RCC 7860 (cell line): ENCODE results near the gene LRBA.
"Not testable (repeated sequence)": the region's sequence is repeated elsewhere in the genome, so short reads cannot be mapped to it uniquely, and the experiment has no call there.

Experiments used
- DNase-seq: peaks from one replicate; pipeline ENCODE4 v3.0.0-alpha.2; 2015; ENCODE audit warnings: low spot score
- FAIRE-seq: peaks from 2 replicates; lab custom pipeline; 2012; peaks lifted over from hg19 to GRCh38; lab: Jason Lieb, UNC

LRBA gene

DNA sequence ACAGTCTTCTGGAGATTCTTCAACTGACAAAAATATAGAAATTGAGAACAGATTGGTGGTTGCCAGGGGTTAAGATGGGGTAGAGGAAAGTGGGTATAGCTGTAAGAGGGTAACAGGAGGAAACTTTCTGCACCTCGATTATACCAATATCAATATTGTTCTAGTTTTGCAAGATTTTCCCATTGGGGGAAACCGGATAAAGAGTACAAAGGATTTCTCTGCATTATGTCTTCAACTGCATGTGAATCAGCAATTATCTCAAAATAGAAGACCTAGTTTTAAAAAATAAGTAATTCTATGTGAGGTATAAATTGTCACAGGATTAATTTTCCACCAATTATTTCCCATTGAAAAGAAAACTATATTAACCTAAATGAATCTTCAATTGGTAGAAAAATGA, 65.7 kb downstream of the LRBA start:
- FAIRE-seq (no peak), DNase-seq (no peak)

GRCh38 chr4:150948710-150949109, 66.4 kb downstream of the LRBA start:
- DNase-seq = no peak
- no peak for FAIRE-seq

DNA sequence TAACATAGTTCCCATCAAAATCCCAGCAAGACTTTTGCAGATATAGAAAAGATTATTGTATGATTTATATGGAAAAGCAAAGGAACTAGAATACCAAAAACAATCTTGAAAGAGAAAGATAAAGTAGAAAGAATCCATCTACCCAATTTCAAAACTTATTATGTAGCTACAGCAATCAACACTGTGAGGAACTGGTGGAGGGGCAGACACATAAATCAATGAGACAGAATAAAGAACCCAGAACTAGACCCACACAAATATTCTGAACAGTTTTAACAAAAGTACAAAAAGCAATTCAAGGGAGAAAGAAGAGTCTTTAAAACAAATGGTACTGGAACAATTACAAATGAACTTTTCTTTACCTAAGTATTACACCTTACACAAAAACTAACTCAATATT, 67.0 kb downstream of the LRBA start:
- DNase-seq (no peak), FAIRE-seq (no peak)

GRCh38 chr4:150944660-150945059, 70.4 kb downstream of the LRBA start:
- DNase-seq (no peak), FAIRE-seq (no peak)

GRCh38 chr4:150943818-150944217, 71.3 kb downstream of the LRBA start:
- FAIRE-seq (no peak), DNase-seq (no peak)

GRCh38 chr4:150943126-150943525, 72.0 kb downstream of the LRBA start:
- FAIRE-seq = no peak
- DNase-seq = no peak

DNA sequence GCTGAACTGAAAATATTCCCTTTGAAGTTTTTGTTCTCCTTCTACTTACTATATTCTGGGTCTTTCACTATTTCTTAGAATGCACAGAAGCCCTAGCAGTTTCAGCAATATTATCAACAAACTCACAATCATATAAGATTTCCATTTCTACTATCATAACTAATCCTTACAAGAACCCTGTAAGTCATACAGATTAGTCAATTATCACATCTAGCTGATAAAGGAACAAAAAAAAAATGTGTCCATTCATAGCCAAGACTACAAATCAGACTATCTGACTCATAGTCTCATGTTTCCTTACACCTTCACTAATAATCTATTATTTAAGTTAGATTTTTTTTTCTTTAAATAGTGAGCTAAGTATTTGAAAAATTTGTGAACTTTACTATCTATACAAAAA, 72.5 kb downstream of the LRBA start:
- DNase-seq = no peak
- no peak for FAIRE-seq

GRCh38 chr4:150940123-150940522, 75.0 kb downstream of the LRBA start:
- DNase-seq (no peak), FAIRE-seq (no peak)

GRCh38 chr4:150939530-150939929, 75.6 kb downstream of the LRBA start:
- DNase-seq (no peak), FAIRE-seq (no peak)

- DNase-seq = no peak
Observed at GRCh38 chr4:150938873-150939499, 76.1 kb downstream of the LRBA start.

DNA sequence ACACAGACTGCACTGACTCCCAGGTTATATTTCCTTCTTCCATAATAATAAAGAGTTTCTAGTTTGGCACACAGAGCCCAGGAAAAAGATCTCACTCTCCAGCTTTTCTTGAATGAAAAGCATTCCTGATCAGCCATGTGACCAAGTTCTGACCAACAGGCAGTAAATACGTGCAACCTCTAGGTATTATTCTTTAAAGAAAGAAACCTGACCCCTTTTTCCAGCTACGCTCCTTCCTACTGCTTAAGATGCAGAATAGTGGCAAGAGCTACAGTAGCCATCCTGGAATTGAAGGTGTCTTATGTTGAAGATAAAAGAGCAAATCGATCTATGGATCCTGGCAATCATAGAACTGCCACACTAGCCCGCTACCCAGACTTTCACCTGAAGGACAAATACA, 76.7 kb downstream of the LRBA start:
- no peak for DNase-seq
- no peak for FAIRE-seq

More at GRCh38 chr4:150938873-150939499, 76.1 kb downstream of the LRBA start:
- FAIRE-seq = no peak

DNA sequence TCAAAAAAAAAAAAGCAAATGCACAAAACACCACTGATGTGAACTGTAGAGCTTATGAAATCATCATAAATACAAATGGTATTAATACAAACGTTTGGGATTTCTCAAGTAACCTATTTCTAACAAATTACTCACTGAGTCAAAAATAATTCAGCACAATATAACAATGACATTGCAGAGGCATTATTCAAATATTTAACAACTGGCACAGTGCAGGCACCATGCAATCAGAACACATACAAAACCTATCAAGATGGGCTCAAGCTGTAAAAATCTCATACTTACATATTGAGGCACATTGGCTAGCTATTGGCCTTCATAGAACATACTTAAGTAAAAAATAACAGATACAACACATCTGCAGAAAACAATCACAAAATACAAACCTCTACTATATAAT, 81.1 kb downstream of the LRBA start:
- DNase-seq = no peak
- no peak for FAIRE-seq

GRCh38 chr4:150931796-150932195, 83.3 kb downstream of the LRBA start:
- DNase-seq (no peak), FAIRE-seq (no peak)

GRCh38 chr4:150931005-150931404, 84.1 kb downstream of the LRBA start:
- FAIRE-seq = no peak
- DNase-seq = no peak

DNA sequence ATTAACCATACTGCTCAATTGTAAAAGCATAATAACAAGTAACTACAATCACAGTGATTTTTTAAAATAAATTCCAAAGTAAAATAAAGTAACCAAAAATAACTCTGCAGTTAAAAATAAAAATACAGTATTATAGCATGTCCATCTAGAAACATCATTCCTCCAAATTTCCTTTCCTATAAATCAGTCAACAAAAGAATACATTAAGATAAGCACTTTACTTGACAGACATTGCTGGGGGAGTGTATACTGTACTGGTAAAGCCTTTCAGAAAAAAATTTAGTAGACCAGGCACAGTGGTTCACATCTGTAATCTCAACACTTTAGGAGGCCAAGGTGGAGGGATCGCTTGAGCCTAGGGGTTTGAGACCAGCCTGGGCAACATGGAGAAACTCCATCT, 91.1 kb downstream of the LRBA start:
- no peak for FAIRE-seq
- no peak for DNase-seq

DNA sequence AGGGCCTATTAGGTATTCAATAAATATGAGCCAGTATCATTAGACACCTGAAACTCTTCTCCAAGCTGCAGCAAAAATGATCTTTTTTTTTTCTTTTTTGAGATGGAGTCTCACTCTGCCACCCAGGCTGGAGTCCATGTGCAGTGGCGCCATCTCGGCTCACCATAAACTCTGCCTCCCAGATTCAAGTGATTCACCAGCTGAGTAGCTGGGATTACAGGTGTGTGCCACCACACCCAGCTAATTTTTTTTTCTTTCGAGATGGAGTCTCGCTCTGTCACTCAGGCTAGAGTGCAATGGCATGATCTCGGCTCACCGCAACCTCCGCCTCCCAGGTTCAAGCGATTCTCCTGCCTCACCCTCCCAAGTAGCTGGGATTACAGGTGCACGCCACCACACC, 93.6 kb downstream of the LRBA start:
- DNase-seq, FAIRE-seq: not testable (repeated sequence)

GRCh38 chr4:150918562-150918961, 96.5 kb downstream of the LRBA start:
- not testable (repeated sequence) for FAIRE-seq

DNA sequence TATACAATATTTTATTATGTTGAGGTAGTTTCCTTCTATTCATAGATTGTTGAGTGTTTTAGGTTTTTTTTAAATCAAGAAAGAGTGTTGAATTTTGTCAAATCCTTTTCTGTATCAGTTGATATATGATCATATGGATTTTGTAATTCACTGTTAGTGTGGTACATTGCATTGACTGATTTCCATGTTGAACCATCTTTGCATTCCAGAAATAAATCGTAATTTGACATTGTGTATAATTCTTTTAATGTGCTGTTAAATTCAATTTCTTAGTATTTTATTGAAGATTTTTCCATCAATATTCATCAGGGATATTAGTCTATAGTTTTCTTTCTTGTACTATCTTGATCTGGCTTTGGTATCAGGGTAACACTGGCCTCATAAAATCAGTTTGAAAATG, 103.8 kb downstream of the LRBA start:
- FAIRE-seq (no peak), DNase-seq (no peak)

More at GRCh38 chr4:150918562-150918961, 96.5 kb downstream of the LRBA start:
- not testable (repeated sequence) for DNase-seq

DNA sequence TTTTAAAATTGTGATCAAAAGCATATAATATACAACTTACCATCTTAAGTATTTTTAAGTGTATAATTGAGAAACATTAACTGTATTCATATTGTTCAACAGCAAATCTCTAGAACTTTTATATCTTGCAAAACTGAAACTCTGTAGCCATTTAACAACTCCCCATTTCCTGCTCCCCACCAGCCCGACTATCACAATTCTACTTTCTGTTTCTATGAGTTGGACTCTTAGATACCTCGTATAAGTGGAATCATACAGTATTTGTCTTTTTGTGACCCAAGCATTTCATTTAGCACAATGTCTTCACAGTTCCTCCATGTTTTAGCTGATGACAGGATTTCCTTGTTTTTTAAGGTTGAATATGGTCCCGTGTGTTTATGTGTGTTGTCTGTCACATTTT, 106.0 kb downstream of the LRBA start:
- FAIRE-seq = no peak
- DNase-seq = no peak

- FAIRE-seq (no peak), DNase-seq (no peak)
Observed at GRCh38 chr4:150906987-150907633, 108.0 kb downstream of the LRBA start.

DNA sequence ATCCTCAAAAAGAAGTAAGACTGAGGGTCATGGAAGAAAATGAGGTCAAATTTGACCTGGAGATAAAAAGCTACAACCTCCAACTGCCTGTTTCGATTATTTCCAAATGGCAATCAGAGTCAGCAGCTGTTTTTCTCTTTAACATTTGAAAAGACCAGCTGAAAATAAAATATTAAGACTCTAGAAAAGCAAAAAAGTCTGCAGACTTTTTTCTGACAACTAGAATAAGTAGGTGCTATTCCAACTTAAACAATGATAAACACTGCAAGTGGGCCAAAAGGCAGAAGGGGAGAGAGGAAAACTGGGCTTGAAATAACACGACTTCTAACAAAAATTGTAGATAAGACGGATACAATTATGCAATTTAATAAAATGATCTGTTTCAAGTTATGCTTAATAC, 110.4 kb downstream of the LRBA start:
- FAIRE-seq (no peak), DNase-seq (no peak)

- no peak for FAIRE-seq
Observed at GRCh38 chr4:150903603-150904002, 111.5 kb downstream of the LRBA start.

GRCh38 chr4:150896497-150896896, 118.6 kb downstream of the LRBA start:
- DNase-seq = no peak
- FAIRE-seq = no peak

More at GRCh38 chr4:150903603-150904002, 111.5 kb downstream of the LRBA start:
- no peak for DNase-seq
